Activated CD4-positive, alpha-beta T cell treated with anti-CD3 and anti-CD28 coated beads, Interleukin-2, amount 10 ng/mL, durations not matched to agents 24 days and 14 days (primary cell): ENCODE measurements around the gene SYDE2. TPM values are rescaled to one million over a fixed set of nuclear protein-coding genes. Genes with fewer than 3 reads are reported as not detected.
"Not testable (repeated sequence)": the region's sequence is repeated elsewhere in the genome, so short reads cannot be mapped to it uniquely, and the experiment has no call there.

Experiments
- DNase-seq: peaks from one replicate; pipeline ENCODE4 v3.0.0; 2022
- H3K27ac Mint-ChIP-seq: one replicate; pipeline ENCODE4 v1.8.0; 2022; ENCODE audit warnings: mild to moderate bottlenecking, mixed read lengths
- H3K27me3 Mint-ChIP-seq: one replicate; pipeline ENCODE4 v1.8.0; 2022; ENCODE audit warnings: mixed read lengths
- H3K36me3 Mint-ChIP-seq: one replicate; pipeline ENCODE4 v1.8.0; 2022; ENCODE audit warnings: low read depth, mild to moderate bottlenecking, mixed read lengths
- H3K4me1 Mint-ChIP-seq: one replicate; pipeline ENCODE4 v1.8.0; 2021; ENCODE audit warnings: mixed read lengths
- H3K4me3 Mint-ChIP-seq: one replicate; pipeline ENCODE4 v1.8.0; 2022; ENCODE audit warnings: mild to moderate bottlenecking, moderate library complexity, mixed read lengths
- H3K9me3 Mint-ChIP-seq: one replicate; pipeline ENCODE4 v1.8.0; 2021; ENCODE audit warnings: mixed read lengths
- intact Hi-C: fragments of 100-400 bp; cut with micrococcal nuclease; formaldehyde crosslinking; loops from one replicate; pipeline ENCODE4 v1.15.1; 2023
- total RNA-seq: library from RNA; stranded (reverse); gene quantifications from 2 replicates; pipeline ENCODE4 v1.2.3, GENCODE V29; 2022

Gene SYDE2, protein sequence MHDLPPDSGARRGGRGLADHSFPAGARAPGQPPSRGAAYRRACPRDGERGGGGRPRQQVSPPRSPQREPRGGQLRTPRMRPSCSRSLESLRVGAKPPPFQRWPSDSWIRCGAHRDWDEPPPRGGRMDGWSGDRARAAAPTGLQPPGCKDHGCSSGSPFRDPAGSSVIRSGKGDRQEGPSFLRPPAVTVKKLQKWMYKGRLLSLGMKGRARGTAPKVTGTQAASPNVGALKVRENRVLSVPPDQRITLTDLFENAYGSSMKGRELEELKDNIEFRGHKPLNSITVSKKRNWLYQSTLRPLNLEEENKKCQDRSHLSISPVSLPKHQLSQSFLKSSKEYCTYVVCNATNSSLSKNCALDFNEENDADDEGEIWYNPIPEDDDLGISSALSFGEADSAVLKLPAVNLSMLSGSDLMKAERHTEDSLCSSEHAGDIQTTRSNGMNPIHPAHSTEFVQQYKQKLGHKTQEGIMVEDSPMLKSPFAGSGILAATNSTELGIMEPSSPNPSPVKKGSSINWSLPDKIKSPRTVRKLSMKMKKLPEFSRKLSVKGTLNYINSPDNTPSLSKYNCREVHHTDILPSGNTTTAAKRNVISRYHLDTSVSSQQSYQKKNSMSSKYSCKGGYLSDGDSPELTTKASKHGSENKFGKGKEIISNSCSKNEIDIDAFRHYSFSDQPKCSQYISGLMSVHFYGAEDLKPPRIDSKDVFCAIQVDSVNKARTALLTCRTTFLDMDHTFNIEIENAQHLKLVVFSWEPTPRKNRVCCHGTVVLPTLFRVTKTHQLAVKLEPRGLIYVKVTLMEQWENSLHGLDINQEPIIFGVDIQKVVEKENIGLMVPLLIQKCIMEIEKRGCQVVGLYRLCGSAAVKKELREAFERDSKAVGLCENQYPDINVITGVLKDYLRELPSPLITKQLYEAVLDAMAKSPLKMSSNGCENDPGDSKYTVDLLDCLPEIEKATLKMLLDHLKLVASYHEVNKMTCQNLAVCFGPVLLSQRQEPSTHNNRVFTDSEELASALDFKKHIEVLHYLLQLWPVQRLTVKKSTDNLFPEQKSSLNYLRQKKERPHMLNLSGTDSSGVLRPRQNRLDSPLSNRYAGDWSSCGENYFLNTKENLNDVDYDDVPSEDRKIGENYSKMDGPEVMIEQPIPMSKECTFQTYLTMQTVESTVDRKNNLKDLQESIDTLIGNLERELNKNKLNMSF
- 1.2 and 1.4 TPM in 2 replicates for total RNA-seq

DNA sequence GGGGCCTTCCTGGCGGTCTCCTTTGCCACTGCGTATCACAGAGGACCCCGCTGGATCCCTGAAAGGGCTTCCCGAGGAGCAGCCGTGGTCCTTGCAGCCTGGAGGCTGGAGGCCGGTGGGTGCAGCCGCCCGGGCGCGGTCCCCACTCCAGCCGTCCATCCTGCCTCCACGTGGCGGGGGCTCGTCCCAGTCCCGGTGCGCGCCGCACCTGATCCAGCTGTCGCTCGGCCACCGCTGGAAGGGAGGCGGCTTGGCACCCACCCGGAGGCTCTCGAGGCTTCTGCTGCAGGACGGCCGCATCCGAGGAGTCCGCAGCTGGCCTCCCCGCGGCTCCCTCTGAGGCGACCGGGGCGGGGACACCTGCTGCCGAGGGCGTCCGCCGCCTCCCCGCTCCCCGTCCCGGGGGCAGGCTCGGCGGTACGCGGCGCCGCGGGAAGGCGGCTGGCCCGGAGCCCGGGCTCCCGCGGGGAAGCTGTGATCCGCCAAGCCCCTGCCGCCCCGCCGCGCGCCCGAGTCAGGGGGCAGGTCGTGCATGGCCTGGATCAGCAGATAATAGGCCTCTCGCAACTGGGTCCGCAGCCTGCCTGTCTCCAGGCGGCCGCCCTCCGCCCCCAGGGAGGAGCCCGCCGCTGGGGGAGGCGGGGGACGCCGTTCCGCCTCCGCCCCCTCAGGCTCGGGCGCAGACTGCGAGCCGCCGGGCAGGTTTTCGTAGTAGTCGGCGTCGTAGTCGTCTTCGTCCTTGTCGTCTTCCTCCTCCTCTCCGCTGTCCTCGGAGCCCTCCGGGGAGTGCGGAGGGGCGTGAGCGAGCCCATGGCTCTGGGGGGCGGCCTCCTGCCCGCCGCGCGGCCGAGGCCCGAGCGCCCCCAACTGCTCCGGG is at the start of gene SYDE2:
TSS of gene SYDE2 (minus strand) at position 554 of the 877 bp plus-strand sequence. CDS start at position 534, 20 bp downstream.
- no peaks in the 10 kb centered on the region for H3K36me3 Mint-ChIP-seq
- H3K4me1 Mint-ChIP-seq = peaks cover 12% of the 10 kb centered on the region
- peak within 1 kb of the TSS; percentile 94 for H3K4me3 Mint-ChIP-seq
- peaks cover 39% of the 10 kb centered on the region for H3K27me3 Mint-ChIP-seq
- no peaks in the 10 kb centered on the region for H3K9me3 Mint-ChIP-seq
- H3K27ac Mint-ChIP-seq = peak within 1 kb of the TSS; percentile 87
- DNase-seq = peak; percentile 94
- intact Hi-C loops = loop anchor here (2.0 to 5.0 kb wide), 5 partner anchors 53 to 377 kb away; partner anchors contain the start of genes C1orf52 and MCOLN2

DNA sequence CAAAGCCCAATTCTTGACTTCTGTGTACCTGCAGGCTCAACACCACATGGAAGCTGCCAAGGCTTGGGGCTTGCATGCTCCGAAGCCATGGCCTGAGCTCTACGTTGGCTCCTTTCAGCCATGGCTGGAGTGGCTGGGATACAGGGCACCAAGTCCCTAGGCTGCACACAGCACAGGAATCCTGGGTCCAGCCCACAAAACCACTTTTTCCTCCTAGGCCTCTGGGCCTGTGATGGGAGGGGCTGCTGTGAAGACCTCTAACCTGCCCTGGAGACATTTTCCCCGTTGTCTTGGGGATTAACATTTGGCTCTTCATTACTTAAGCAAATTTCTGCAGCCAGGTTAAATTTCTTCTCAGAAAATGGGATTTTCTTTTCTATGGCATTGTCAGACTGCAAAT is 48.2 kb upstream of the SYDE2 start:
- peaks cover 20% of the 10 kb centered on the region for H3K36me3 Mint-ChIP-seq
- H3K9me3 Mint-ChIP-seq, H3K4me1 Mint-ChIP-seq, DNase-seq, H3K4me3 Mint-ChIP-seq, H3K27me3 Mint-ChIP-seq, H3K27ac Mint-ChIP-seq, intact Hi-C loops: not testable (repeated sequence)

DNA sequence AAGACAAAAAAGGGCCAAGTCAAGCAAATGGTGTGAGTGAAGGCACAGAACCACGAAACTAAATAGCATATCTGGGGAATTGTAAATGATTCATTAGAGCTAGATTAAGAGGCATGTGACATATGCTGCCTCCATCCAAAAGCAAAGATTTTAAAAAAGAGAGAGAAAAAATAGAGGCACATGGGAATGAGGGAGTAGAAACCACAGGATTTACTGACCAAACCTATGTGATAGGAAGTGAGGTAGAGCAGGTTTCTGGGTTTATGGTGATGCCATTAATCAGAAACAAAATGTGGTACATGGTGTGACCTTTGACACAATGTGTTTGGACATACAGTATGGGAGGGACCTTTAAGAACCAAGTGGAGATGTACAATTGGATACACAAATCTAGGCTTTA is 45.1 kb upstream of the SYDE2 start:
- peaks cover 9% of the 10 kb centered on the region for H3K4me1 Mint-ChIP-seq
- no peaks in the 10 kb centered on the region for H3K27me3 Mint-ChIP-seq
- no peak overlapping the region for H3K27ac Mint-ChIP-seq
- H3K4me3 Mint-ChIP-seq = no peak overlapping the region
- intact Hi-C loops = no loop called here
- DNase-seq = no peak
- peaks cover 10% of the 10 kb centered on the region for H3K36me3 Mint-ChIP-seq
- peaks cover 4% of the 10 kb centered on the region for H3K9me3 Mint-ChIP-seq

DNA sequence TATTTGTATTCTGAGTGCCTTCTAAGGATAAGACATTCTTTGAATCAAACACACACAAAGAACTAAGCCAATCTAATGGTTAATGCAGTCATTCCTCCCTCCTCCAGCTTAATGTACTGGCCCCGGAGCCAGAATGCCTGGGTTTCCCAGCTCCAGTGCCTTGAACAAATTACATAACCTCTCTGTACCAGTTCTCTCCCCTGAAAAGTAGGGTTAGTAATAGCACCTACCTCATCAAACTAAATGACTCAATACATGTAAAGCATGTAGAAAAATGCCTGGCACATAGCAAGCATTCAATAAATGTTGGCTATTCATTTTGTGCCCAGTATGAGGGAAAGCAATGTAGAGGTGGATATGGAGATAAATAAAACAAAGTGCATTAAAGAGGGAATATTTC is 44.6 kb upstream of the SYDE2 start:
- Mint-ChIP-seq H3K4me1 (peaks cover 13% of the 10 kb centered on the region), H3K27me3 (no peaks in the 10 kb centered on the region), H3K36me3 (peaks cover 7% of the 10 kb centered on the region), H3K4me3 (no peak overlapping the region), H3K27ac (no peak overlapping the region), H3K9me3 (peaks cover 4% of the 10 kb centered on the region)
- intact Hi-C loops = no loop called here
- DNase-seq = no peak

DNA sequence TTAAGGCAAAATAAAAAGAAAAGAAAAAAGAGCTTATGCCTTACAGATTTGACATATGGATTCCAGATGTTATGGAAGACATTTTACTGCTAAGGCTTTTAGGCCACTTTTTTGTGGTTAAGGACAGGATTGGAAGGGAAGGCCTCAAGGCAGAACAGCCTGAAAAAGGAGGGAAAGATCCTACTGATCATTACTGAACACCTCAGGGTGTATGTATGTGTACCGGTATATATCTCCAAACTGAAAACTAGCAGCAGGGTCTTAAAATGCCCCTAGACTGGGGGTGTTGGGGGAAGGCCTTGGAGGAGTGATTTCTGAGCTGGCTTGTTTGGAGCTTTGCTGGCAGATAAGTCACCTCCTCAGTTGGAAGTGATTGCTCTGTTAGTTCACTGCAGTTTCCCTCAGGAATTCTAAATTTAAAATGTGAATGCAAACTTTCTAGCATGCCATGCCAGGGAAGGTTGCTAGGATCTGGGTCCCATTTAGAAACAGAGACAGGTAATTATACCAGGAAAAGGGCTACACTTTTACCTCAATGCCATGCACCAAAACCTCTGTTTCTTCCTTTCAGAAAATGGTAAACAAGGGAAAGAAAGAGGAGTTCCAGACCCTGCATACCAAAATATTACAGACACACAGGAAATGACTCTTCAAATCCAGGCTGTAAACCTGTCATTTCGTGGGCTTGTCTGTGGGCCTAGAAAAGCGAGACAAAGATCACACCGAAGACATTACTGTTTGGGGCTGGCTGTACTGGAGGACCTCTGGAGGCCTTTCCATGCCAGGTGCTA is 43.6 kb upstream of the SYDE2 start:
- H3K27ac Mint-ChIP-seq = no peak overlapping the region
- no peaks in the 10 kb centered on the region for H3K27me3 Mint-ChIP-seq
- peaks cover 15% of the 10 kb centered on the region for H3K4me1 Mint-ChIP-seq
- H3K9me3 Mint-ChIP-seq = peaks cover 4% of the 10 kb centered on the region
- DNase-seq = no peak
- no peaks in the 10 kb centered on the region for H3K36me3 Mint-ChIP-seq
- intact Hi-C loops = no loop called here
- H3K4me3 Mint-ChIP-seq = no peak overlapping the region

DNA sequence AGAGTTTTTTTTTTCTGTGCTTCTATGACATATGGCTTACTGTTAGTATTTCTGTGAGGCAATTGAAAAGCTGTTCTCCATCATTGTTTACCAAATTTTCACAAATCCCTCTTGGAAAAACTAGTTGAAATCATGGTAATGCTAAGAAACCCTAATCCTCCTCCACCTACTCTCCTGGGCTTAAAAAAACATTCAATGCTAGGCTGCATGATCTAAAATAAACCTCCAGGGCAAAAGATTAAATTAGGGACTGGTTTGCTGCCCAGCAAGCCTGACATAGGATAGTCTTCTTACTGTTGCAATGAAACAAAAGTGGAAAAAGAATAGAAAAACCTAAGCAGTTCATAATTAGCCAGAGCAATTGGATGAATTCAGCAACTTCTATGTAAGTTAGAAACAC is 42.6 kb upstream of the SYDE2 start:
- H3K27ac Mint-ChIP-seq = no peak overlapping the region
- intact Hi-C loops = no loop called here
- no peaks in the 10 kb centered on the region for H3K36me3 Mint-ChIP-seq
- DNase-seq = no peak
- H3K9me3 Mint-ChIP-seq = peaks cover 4% of the 10 kb centered on the region
- H3K4me1 Mint-ChIP-seq = peaks cover 15% of the 10 kb centered on the region
- H3K27me3 Mint-ChIP-seq = no peaks in the 10 kb centered on the region
- no peak overlapping the region for H3K4me3 Mint-ChIP-seq

DNA sequence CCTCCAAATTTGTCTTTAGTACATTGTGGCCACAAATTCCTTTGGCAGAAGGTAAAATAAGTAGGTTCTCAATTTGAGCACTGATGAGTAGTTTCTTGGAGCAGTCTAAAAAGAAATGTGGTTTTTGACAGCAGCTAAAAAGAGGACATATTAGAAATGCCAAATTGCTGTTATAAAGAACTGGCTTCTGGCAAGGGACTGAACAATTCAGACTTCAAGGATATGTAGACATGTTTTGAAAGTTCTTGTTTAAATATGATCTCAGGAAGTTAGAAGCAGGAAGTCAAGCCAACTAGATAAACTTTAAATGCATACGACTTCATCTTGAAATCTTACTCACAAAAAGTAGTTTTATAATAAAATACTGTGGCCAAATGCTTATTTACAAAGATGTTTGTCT is 39.8 kb upstream of the SYDE2 start:
- DNase-seq = no peak
- Mint-ChIP-seq H3K27ac (no peak overlapping the region), H3K36me3 (no peaks in the 10 kb centered on the region), H3K27me3 (peaks cover 2% of the 10 kb centered on the region), H3K9me3 (no peaks in the 10 kb centered on the region), H3K4me1 (peaks cover 15% of the 10 kb centered on the region), H3K4me3 (no peak overlapping the region)
- intact Hi-C loops = no loop called here

DNA sequence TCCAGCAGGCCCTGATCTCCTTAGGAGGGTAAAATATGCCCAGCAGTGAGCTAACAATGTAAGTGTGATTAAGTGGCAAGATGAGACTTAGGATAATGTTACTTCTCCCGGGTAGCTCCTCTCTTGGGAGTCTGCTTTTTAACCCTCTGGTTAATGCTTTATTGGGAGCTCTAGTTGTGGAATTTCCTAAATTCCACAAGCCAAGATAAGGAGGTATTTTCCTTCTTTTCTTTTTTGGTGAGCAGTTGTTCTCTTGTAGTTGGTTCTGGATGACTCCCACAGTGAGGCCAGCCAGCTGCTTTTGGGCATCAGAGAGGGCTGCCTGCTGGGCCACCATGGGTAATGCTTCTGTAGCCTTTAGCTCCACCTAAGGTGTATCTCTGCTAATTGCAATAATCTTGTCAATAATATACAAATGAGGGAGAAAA is 39.4 kb upstream of the SYDE2 start:
- no peak for DNase-seq
- Mint-ChIP-seq H3K9me3 (no peaks in the 10 kb centered on the region), H3K4me1 (peaks cover 15% of the 10 kb centered on the region), H3K4me3 (no peak overlapping the region), H3K27ac (no peak overlapping the region), H3K27me3 (peaks cover 4% of the 10 kb centered on the region), H3K36me3 (no peaks in the 10 kb centered on the region)
- intact Hi-C loops = no loop called here

DNA sequence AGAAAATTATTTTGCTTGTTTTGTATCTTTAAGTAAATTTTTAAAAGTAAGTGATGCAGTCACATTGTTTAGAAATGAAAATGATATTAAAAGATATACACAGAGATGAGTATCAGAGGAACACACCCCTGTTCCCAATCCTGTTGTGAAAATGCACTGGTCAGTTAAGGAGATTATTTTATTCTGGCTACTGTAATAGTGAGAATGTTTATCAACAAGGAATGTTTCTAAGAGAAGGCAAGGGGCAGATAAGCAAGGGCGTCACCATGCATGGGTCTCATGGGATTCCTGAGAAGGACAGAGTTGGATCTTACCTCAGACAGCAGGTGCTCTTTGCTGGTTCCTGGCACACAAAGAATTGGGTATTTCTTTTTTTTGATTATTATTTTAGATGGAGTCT is 36.8 kb upstream of the SYDE2 start:
- Mint-ChIP-seq H3K4me1 (peaks cover 11% of the 10 kb centered on the region), H3K36me3 (no peaks in the 10 kb centered on the region), H3K27ac (no peak overlapping the region), H3K9me3 (no peaks in the 10 kb centered on the region), H3K27me3 (peaks cover 6% of the 10 kb centered on the region), H3K4me3 (no peak overlapping the region)
- intact Hi-C loops = no loop called here
- DNase-seq = no peak

DNA sequence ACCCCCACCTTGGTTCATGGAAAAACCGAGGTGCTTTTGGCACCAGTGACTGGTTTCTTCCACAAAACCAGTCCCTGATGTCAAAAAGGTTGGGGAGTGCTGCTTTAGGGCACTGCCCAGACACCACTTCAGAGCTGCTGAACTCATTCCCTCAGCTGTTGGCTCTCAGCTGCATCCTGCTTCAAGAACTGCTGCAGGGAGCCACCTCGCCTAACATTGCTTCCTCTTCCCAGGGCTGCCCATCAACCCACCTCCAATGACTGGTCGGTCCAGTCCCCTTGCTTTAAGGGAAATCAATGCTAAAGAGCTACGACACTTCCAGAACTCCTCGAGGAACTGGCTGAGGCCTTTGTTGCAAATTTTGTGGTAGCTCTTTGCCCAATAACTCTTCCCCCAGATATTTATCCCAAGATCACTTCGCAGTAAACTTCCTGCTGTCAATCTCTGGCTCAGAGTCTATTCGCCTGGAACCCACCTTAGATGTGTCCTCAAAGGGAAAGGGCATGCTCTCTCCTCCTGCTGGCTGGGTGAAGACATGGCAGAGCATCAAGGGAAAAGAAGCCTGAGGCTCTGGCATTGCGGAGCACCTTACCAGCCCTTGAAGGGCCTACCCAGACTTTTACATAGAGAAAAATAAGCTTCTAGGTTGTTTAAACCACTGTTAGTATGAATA is 29.6 kb upstream of the SYDE2 start:
- no peak for DNase-seq
- H3K4me1 Mint-ChIP-seq = no peaks in the 10 kb centered on the region
- H3K27me3 Mint-ChIP-seq = peaks cover 16% of the 10 kb centered on the region
- H3K36me3 Mint-ChIP-seq = no peaks in the 10 kb centered on the region
- H3K9me3 Mint-ChIP-seq = no peaks in the 10 kb centered on the region
- H3K27ac Mint-ChIP-seq = no peak overlapping the region
- intact Hi-C loops = no loop called here
- H3K4me3 Mint-ChIP-seq = no peak overlapping the region

DNA sequence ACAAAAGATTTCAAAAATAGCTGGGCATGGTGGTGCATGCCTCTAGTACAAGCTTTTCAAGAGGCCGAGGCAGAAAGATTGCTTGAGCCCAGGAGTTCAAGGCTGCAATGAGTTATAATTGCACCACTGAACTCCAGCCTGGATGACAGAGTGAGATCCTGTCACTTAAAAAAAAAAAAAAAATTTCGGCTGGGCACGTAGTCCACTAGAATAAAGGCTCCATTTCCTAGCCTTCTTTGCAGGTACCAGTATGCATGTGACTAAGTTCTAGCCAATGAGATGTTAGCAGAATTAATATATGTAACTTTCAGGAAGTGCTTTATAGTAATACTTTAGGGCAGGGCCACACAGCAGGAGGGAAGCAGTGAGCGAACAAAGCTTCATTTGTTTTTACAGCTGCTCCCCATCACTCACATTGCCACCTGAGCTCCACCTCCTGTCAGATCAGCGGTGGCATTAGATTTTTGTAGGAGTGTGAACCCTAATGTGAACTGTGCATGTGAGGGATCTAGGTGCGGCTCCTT is 28.8 kb upstream of the SYDE2 start:
- no peak overlapping the region for H3K27ac Mint-ChIP-seq
- intact Hi-C loops = no loop called here
- H3K27me3 Mint-ChIP-seq = peaks cover 14% of the 10 kb centered on the region
- H3K4me1 Mint-ChIP-seq = no peaks in the 10 kb centered on the region
- DNase-seq = no peak
- no peak overlapping the region for H3K4me3 Mint-ChIP-seq
- no peaks in the 10 kb centered on the region for H3K9me3 Mint-ChIP-seq
- no peaks in the 10 kb centered on the region for H3K36me3 Mint-ChIP-seq

DNA sequence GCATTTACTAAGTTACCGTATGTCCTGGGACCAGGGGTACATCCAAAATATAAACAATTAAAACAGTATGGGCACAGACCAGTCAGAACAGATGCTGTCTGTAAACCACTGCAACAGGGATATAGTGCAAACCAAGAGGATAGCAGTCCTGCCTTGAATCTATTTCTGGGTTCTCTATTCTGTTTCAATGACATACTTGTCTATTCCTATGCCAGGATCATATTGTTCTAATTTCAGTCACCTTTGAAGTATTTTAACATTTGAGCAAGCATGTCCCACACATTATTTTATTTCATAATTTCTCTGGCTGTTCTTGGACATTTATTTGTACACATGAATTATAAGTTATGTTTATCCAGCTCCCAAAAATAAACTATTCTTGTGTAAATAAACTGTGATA is 28.2 kb upstream of the SYDE2 start:
- no peaks in the 10 kb centered on the region for H3K4me1 Mint-ChIP-seq
- H3K27me3 Mint-ChIP-seq = peaks cover 16% of the 10 kb centered on the region
- intact Hi-C loops = no loop called here
- H3K9me3 Mint-ChIP-seq = no peaks in the 10 kb centered on the region
- H3K4me3 Mint-ChIP-seq = no peak overlapping the region
- no peak for DNase-seq
- no peaks in the 10 kb centered on the region for H3K36me3 Mint-ChIP-seq
- no peak overlapping the region for H3K27ac Mint-ChIP-seq
